IPS DF 6.9 (cell line): ENCODE data around the gene GRID1.

Experiments
- DNase-seq: peaks from one replicate; pipeline ENCODE4 v3.0.0-alpha.2; 2013; ENCODE audit warnings: low read depth, low spot score
- H3K27ac ChIP-seq: one replicate; pipeline ENCODE4 v1.5.1; 2013; ENCODE audit warnings: low read length, control low read depth
- H3K27me3 ChIP-seq: 2 replicates; pipeline ENCODE4 v1.6.1; 2013; ENCODE audit warnings: mild to moderate bottlenecking, low read length; ENCODE audit not compliant: control insufficient read depth, insufficient read depth
- H3K36me3 ChIP-seq: 2 replicates; pipeline ENCODE4 v1.6.1; 2013; ENCODE audit warnings: low read length; ENCODE audit not compliant: control insufficient read depth, insufficient read depth
- H3K4me1 ChIP-seq: 2 replicates; pipeline ENCODE4 v1.6.1; 2013; ENCODE audit warnings: low read length; ENCODE audit not compliant: control insufficient read depth, insufficient read depth
- H3K4me3 ChIP-seq: 2 replicates; pipeline ENCODE4 v1.5.1; 2013; ENCODE audit warnings: mild to moderate bottlenecking, low read length
- H3K9me3 ChIP-seq: 2 replicates; pipeline ENCODE4 v1.6.1; 2013; ENCODE audit warnings: low read length, inconsistent platforms; ENCODE audit not compliant: control insufficient read depth, insufficient read depth
- WGBS: extraction: QIAGEN DNeasy Blood & Tissue Kit; methylation state at CpG from one replicate; pipeline ENCODE4 v1.1.7; 2013; ENCODE audit warnings: mixed read lengths, missing lambda C conversion rate; ENCODE audit not compliant: insufficient read length, insufficient coverage; 5-methylcytosine and 5-hydroxymethylcytosine counted together

GRID1 gene

GRCh38 chr10:85643171-85643844 lies 723.3 kb downstream of the GRID1 start:
- DNase-seq, result no peak
- Histone ChIP-seq H3K27ac (no peak overlapping the region), H3K4me3 (no peak overlapping the region), H3K4me1 (no peaks in the 10 kb centered on the region), H3K9me3 (no peaks in the 10 kb centered on the region), H3K27me3 (no peaks in the 10 kb centered on the region), H3K36me3 (no peaks in the 10 kb centered on the region)
- no CpG with 5 or more reads among the region's 4 CpGs for WGBS

- no peaks in the 10 kb centered on the region for H3K4me1 ChIP-seq
- H3K27me3 ChIP-seq, result no peaks in the 10 kb centered on the region
- H3K9me3 ChIP-seq, result no peaks in the 10 kb centered on the region
- no peak for DNase-seq
- no CpG with 5 or more reads among the region's 4 CpGs for WGBS
- no peaks in the 10 kb centered on the region for H3K36me3 ChIP-seq
- H3K27ac ChIP-seq, result no peak overlapping the region
- H3K4me3 ChIP-seq, result no peak overlapping the region
Measured at GRCh38 chr10:85642421-85643170, 724.0 kb downstream of the GRID1 start.

- no peaks in the 10 kb centered on the region for H3K9me3 ChIP-seq
- H3K27ac ChIP-seq, result no peak overlapping the region
- H3K27me3 ChIP-seq, result no peaks in the 10 kb centered on the region
- no peaks in the 10 kb centered on the region for H3K36me3 ChIP-seq
- H3K4me3 ChIP-seq, result no peak overlapping the region
- WGBS, result no CpG with 5 or more reads among the region's 1 CpG
- H3K4me1 ChIP-seq, result no peaks in the 10 kb centered on the region
- no peak for DNase-seq
Measured at GRCh38 chr10:85642082-85642420, 724.5 kb downstream of the GRID1 start.

GRCh38 chr10:85641479-85642009 lies 725.1 kb downstream of the GRID1 start:
- Histone ChIP-seq H3K27ac (no peak overlapping the region), H3K36me3 (no peaks in the 10 kb centered on the region), H3K9me3 (no peaks in the 10 kb centered on the region), H3K4me3 (no peak overlapping the region), H3K27me3 (no peaks in the 10 kb centered on the region), H3K4me1 (no peaks in the 10 kb centered on the region)
- no CpG with 5 or more reads among the region's 6 CpGs for WGBS
- DNase-seq, result no peak

GRCh38 chr10:85638797-85639196 lies 727.8 kb downstream of the GRID1 start:
- no peaks in the 10 kb centered on the region for H3K27me3 ChIP-seq
- no peak overlapping the region for H3K4me3 ChIP-seq
- H3K4me1 ChIP-seq, result no peaks in the 10 kb centered on the region
- no peak overlapping the region for H3K27ac ChIP-seq
- no peaks in the 10 kb centered on the region for H3K36me3 ChIP-seq
- no peaks in the 10 kb centered on the region for H3K9me3 ChIP-seq
- DNase-seq, result no peak

- H3K4me3 ChIP-seq, result no peak overlapping the region
- no peak overlapping the region for H3K27ac ChIP-seq
- WGBS, result no CpG with 5 or more reads among the region's 5 CpGs
- DNase-seq, result no peak
- no peaks in the 10 kb centered on the region for H3K9me3 ChIP-seq
- H3K4me1 ChIP-seq, result no peaks in the 10 kb centered on the region
- H3K27me3 ChIP-seq, result no peaks in the 10 kb centered on the region
- H3K36me3 ChIP-seq, result no peaks in the 10 kb centered on the region
Measured at GRCh38 chr10:85635650-85636049, 730.9 kb downstream of the GRID1 start.

- H3K36me3 ChIP-seq, result no peaks in the 10 kb centered on the region
- H3K4me3 ChIP-seq, result no peak overlapping the region
- no peak overlapping the region for H3K27ac ChIP-seq
- no peaks in the 10 kb centered on the region for H3K27me3 ChIP-seq
- WGBS, result no CpG with 5 or more reads among the region's 7 CpGs
- no peaks in the 10 kb centered on the region for H3K9me3 ChIP-seq
- no peak for DNase-seq
- H3K4me1 ChIP-seq, result no peaks in the 10 kb centered on the region
Measured at GRCh38 chr10:85624511-85624910, 742.1 kb downstream of the GRID1 start.

GRCh38 chr10:85623758-85624157 lies 742.8 kb downstream of the GRID1 start:
- no peaks in the 10 kb centered on the region for H3K4me1 ChIP-seq
- H3K9me3 ChIP-seq, result no peaks in the 10 kb centered on the region
- H3K36me3 ChIP-seq, result no peaks in the 10 kb centered on the region
- DNase-seq, result no peak
- no peak overlapping the region for H3K27ac ChIP-seq
- H3K27me3 ChIP-seq, result no peaks in the 10 kb centered on the region
- no peak overlapping the region for H3K4me3 ChIP-seq

- no CpG with 5 or more reads among the region's 2 CpGs for WGBS
- H3K4me1 ChIP-seq, result no peaks in the 10 kb centered on the region
- DNase-seq, result no peak
Measured at GRCh38 chr10:85623342-85623741, 743.3 kb downstream of the GRID1 start.

GRCh38 chr10:85622425-85622824 lies 744.2 kb downstream of the GRID1 start:
- Histone ChIP-seq H3K27ac (no peak overlapping the region), H3K9me3 (no peaks in the 10 kb centered on the region), H3K4me3 (no peak overlapping the region), H3K36me3 (no peaks in the 10 kb centered on the region), H3K4me1 (no peaks in the 10 kb centered on the region), H3K27me3 (no peaks in the 10 kb centered on the region)
- WGBS, result no CpG with 5 or more reads among the region's 3 CpGs
- DNase-seq, result no peak

More at GRCh38 chr10:85623342-85623741, 743.3 kb downstream of the GRID1 start:
- H3K9me3 ChIP-seq, result no peaks in the 10 kb centered on the region
- no peak overlapping the region for H3K4me3 ChIP-seq
- H3K27ac ChIP-seq, result no peak overlapping the region
- H3K36me3 ChIP-seq, result no peaks in the 10 kb centered on the region
- H3K27me3 ChIP-seq, result no peaks in the 10 kb centered on the region

- H3K27me3 ChIP-seq, result no peaks in the 10 kb centered on the region
- H3K36me3 ChIP-seq, result no peaks in the 10 kb centered on the region
- H3K4me3 ChIP-seq, result no peak overlapping the region
- no peaks in the 10 kb centered on the region for H3K9me3 ChIP-seq
- WGBS, result no CpG with 5 or more reads among the region's 2 CpGs
- no peak overlapping the region for H3K27ac ChIP-seq
- DNase-seq, result no peak
- no peaks in the 10 kb centered on the region for H3K4me1 ChIP-seq
Measured at GRCh38 chr10:85621562-85621961, 745.0 kb downstream of the GRID1 start.
